Measurements from ENCODE around the gene MAGEB16.

Gene MAGEB16

DNA sequence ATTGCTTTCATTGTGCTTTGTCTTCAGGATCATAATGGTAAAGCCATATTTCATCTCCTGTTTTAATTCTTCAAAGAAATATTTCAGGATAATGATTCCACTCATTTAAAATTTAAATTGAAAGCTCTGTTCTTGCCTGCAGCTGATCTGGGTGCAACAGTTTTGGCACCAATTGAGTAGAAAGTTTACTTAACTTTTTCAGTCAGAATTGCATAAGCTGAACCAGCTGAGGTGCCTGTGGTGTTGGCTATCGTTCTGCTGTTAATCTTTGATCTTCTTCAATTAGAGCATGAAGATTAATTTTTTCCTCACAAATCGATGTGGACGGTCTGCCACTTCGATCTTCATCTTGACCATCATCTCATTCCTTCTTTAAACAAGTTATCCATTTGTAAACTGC lies 49.6 kb downstream of the MAGEB16 start:
- Histone ChIP-seq H3K9ac (ENCODE audit: low read length) (no peak overlapping the region), H2BK120ac (ENCODE audit: low read depth, low read length) (no peak overlapping the region), H3K4me3 (ENCODE audit: insufficient read depth in 1 of 2, low read depth in 1 of 2, low read length in 2 of 2) (no peak overlapping the region), H3K4me2 (ENCODE audit: low read length, poor library complexity, severe bottlenecking) (no peak overlapping the region), H3K36me3 (ENCODE audit: control insufficient read depth in 1 of 2, insufficient read depth in 2 of 2, low read depth in 1 of 2, low read length in 2 of 2) (no peaks in the 10 kb centered on the region), H4K8ac (ENCODE audit: low read length) (no peak overlapping the region), H2BK15ac (ENCODE audit: low read depth, poor library complexity, severe bottlenecking) (no peak overlapping the region), H3K23ac (ENCODE audit: low read length in 2 of 2) (no peak overlapping the region), H2AK5ac (ENCODE audit: low read length, severe bottlenecking) (no peak overlapping the region), H2AFZ (ENCODE audit: low read depth, low read length) (no peak overlapping the region), H2BK12ac (ENCODE audit: low read length in 2 of 2) (no peak overlapping the region), H3K27me3 (ENCODE audit: control insufficient read depth in 1 of 2, insufficient read depth in 1 of 2, low read length in 2 of 2) (no peaks in the 10 kb centered on the region), H3K14ac (ENCODE audit: low read length in 2 of 2) (no peak overlapping the region), H3K9me3 (ENCODE audit: control insufficient read depth, low read length) (no peaks in the 10 kb centered on the region), H3K79me1 (replicated peaks; ENCODE audit: low read length, poor library complexity, severe bottlenecking) (no peaks in the 10 kb centered on the region), H3K4me1 (ENCODE audit: control insufficient read depth, insufficient read depth, low read depth, low read length) (no peaks in the 10 kb centered on the region), H3K18ac (ENCODE audit: low read depth in 1 of 2, low read length in 2 of 2) (no peak overlapping the region), H4K91ac (ENCODE audit: low read length) (no peak overlapping the region), H3K4ac (ENCODE audit: low read depth in 1 of 2, low read length in 2 of 2) (no peak overlapping the region), H3K27ac (ENCODE audit: low read length, poor library complexity, severe bottlenecking) (no peak overlapping the region), H2BK5ac (ENCODE audit: low read depth, low read length, poor library complexity, severe bottlenecking) (no peak overlapping the region)
- no peak for DNase-seq
- WGBS = no CpG with 5 or more reads among the region's 4 CpGs

Data from mesenchymal stem cell (in vitro differentiated cells and primary cell).